SK-N-SH treated with all-trans-retinoic acid at 6 μM for 48 hours (cell line): ENCODE data around the gene SBK1.

ENCODE experiments used
- ARNTL ChIP-seq: fragments of 450-650 bp; formaldehyde crosslinking; IDR thresholded peaks from 2 replicates; pipeline ENCODE4 v1.5.0; 2020; ENCODE audit warnings: low read depth, mild to moderate bottlenecking, moderate library complexity, borderline replicate concordance
- BACH2 ChIP-seq: fragments of 250-450 bp; sonication (Bioruptor Pico); IDR thresholded peaks from 2 replicates; pipeline ENCODE4 v1.9.0; 2021; ENCODE audit warnings: mild to moderate bottlenecking, borderline replicate concordance
- CSRNP3 ChIP-seq: fragments of 250-450 bp; sonication (Bioruptor Pico); IDR thresholded peaks from 2 replicates; pipeline ENCODE4 v1.5.1; 2021; ENCODE audit warnings: mild to moderate bottlenecking, moderate library complexity
- ISL1 ChIP-seq: fragments of 250-450 bp; sonication (Bioruptor Pico); IDR thresholded peaks from 2 replicates; pipeline ENCODE4 v2.1.2; 2022; ENCODE audit warnings: mild to moderate bottlenecking, moderate library complexity
- SNAI2 ChIP-seq: fragments of 250-450 bp; sonication (Bioruptor Pico); IDR thresholded peaks from 2 replicates; pipeline ENCODE4 v1.5.0; 2020; ENCODE audit warnings: mild to moderate bottlenecking, moderate library complexity
- ZFP30 ChIP-seq: fragments of 450-650 bp; formaldehyde crosslinking; IDR thresholded peaks from 2 replicates; pipeline ENCODE4 v1.5.0; 2022; ENCODE audit warnings: mild to moderate bottlenecking, moderate library complexity

DNA sequence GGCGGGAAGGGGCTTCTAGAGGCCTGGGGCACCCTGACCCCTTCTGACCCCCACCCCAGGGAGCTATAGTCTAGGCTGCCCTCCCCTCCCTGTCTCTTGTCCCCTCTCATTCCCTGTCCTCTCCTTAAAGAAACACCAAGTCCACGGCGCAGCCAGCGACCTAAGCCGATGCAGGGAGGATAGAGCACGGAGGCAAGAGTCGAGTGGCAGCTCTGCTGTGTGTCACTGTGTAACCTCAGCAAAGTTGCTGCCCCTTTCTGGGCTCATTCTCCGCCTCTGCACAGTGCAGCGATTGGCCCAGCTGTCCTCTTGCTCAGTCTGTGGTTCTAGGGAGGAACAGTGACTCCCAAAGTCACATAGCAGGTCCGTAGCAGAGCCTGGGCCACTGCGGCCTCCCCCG lies 36.5 kb upstream of the SBK1 start:
- no peak for TF ChIP-seq ZFP30 (CRISPR knock-in tag)
- no peak for TF ChIP-seq ARNTL (CRISPR knock-in tag)
- TF ChIP-seq BACH2 (CRISPR knock-in tag) = no peak
- no peak for TF ChIP-seq CSRNP3 (CRISPR knock-in tag)
- no peak for TF ChIP-seq SNAI2
- no peak for TF ChIP-seq ISL1 (CRISPR knock-in tag)
